Stimulated activated CD8-positive, alpha-beta memory T cell treated with anti-CD3 and anti-CD28 coated beads, Interleukin-15, amount 100 ng/mL, for 24 hours (primary cell): ENCODE data around the gene ZNF710.

Experiments
- DNase-seq: peaks from one replicate; pipeline ENCODE4 v3.0.0-alpha.2; 2020; ENCODE audit warnings: low read depth

ZNF710 gene

DNA sequence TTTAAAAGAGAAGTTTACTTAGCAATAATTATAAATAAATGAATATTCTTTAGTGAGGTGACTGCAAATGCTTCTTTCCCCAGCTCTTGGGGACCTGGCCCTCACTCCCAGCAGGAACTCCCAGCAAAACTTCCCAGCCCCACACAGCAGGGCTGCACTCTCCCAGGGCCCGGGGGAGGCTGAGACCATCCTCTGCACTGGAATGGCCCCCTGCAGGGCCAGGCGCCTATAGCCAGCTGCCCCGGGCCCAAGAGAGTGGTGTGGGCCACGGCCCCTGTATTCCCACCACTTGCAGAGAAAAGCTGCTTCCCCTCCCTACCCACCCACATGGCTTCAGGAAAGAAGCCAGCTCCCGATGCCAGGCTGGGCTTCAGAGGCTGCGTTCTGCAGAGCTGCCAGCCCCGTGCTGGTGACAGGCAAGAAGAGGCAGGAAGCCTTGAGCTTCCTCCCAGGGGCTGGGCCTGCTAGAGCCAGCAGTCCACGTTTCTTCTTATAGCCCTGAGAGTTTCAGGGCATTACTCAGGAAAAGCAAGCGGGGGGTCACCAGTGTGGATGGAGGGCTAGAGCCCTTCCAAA is 81.1 kb downstream of the ZNF710 start:
- DNase-seq, result no peak

DNA sequence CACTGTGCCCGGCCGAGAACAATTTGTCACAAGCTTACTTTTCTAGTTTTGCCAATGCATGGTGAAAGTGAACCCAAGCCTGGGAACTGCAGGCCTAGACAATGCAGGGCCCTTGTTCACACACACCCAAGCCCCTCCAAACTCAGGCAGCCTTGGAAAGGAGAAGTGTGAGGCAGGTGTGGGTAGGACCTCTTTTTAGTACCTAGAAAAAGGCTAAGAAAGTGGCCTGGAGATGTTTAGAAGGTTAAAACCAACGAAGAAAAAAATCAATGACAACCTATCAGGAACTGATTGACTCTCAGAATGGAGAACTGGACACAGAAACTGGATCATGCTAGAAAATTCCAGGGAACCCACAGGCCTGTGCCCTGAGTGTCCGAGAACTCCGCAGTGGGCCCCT is 82.3 kb downstream of the ZNF710 start:
- DNase-seq, result no peak

DNA sequence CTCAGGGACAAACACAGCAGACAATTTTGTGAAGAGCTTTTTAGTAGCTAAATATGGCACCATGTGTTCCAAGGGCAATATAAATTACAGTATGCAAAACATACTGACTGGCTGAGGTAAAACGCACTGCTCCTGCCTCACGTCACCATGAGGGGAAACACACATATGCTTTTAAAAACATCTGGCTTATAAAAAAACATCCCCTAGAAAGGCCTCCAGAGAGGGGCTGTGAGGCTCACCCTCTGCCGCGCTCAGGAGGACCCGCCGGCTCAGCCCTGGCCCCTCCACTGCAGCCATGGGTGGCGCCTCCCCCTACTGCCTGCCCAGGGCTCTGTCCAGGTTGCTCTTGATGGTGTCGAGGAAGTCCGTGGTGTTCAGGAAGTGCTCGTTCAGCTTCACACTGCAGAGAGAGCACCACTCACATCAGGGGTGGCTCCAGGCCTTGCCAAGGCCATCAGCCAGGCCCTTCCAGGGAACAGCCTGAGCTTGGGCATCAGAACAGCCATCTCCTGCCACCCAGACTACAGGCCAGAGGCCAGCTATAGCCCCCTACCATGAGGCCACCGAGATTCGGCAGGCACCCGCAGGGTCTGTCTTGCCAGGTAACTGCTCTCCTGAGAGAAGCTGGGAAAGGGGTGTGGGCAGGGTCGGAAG is 83.0 kb downstream of the ZNF710 start:
- DNase-seq, result no peak

DNA sequence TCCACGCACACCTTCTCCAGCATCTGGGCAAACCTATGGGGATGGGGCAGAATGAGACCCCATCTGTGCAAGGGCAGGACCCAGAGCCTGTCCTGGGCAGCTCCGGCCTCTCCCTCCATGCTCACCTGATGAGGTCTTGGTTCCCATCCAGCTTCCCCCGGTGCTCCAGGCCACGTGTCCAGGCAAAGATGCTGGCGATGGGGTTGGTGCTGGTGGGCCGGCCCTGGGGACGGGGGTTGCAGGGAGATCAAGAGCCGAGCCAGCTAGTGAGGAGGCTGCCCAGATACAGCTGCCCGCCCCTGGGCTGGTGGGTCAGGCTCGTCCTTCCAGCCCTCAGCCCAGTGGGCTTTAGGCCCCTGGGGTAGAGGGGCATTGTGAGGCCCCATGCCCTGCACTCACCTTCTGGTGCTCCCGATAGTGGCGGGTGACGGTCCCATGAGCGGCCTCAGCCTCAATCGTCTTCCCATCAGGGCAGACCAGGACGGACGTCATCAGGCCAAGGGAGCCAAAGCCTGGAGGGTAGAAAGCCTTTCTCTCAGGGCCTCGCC is 83.8 kb downstream of the ZNF710 start:
- no peak for DNase-seq

DNA sequence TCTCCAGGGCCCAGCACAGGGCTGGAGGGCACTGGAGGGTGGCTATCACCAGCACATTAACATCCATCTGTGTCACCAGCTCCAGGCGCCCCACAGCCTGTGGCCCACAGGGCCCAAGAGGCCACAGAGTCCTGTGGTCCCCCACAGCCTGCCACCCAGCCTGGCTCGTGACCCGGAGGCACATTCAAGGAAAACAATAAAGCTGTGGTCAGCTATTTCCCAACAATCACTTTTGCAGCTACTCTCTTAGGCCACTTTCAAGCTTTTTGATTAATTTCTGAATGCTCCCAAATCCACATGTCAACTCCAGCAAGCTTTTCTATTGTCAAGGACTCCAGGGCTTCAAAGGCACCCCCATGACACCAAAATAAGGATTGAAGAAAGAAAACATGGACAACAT is 84.4 kb downstream of the ZNF710 start:
- DNase-seq, result no peak

DNA sequence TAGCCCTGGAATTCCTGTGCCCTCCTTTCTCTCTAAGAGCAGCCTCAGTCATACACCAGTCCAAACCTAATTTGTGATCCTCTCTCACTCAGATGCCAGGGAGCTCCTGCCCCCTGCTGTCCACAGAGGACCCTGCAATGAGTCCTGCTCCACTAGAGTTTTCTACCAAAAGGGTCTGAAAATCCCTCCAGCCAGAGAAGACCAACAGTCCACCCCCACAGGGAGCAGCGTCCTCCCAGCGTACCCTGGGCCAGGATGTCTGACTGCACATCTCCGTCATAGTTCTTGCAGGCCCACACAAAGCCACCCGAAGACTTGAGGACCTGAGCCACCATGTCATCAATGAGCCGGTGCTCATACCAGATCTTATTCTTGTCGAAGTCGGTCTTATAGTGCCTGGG is 85.7 kb downstream of the ZNF710 start:
- no peak for DNase-seq

DNA sequence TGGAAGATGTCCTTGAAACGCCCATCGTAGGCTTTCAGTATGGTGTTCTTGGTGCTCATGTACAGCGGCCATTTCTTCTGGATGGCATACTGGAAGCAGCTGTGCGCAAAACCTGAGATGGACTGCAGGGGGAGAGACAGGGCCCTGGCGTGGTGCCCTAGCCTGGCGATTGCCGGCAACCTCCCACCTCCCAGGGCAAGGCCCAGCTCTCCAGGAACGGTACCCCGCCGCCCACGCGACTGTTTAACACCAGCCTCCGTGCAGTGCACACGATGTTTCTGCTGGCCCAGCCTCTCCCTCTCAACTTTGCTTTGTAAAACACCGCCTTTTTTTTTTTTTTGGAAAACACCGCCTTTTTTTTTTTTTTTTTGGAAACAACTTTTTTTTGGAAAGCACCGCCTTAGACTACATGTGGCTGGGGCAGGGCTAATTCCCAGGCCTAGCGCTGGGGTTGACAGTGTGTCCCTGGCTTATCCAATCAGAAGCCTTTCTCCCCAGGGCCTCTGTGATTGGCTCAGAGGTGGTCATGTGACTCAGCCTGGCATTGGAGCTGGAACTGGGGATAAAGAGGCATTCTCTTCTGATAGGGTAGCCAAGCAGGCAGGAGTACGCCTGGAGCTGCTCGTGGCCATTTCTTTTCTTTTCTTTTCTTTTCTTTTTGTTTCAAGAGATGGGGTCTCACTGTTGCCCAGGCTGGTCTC is 86.5 kb downstream of the ZNF710 start:
- no peak for DNase-seq

DNA sequence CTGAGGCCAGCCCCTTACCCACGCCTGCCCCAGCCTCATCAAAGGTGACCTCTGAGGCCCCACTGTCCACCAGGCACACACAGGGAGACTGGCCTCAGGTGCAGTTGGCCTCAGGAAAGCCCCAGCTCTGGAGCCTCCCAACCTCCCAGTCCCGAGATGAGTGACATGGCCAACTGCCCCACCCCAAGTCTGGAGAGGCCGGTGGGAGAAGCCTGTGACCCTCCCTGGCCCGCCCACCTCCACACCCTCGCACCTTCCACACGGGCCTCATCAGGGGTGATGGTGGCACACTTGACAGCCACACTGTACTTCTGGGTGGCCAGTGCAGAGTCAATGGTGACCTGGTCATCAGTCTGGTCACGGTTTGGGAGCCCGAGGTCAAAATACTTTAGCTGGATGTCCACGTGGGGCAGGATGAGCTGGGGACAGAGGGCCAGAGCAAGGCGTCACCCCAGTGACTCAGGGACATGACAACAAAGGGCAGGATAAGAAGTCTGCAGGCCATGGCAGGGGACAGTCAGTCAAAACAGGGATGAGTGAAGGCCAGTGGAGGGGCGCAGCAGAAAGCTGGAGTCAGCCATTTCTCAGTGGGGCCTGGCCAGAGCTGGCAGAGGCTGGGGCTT is 89.2 kb downstream of the ZNF710 start:
- DNase-seq, result no peak

DNA sequence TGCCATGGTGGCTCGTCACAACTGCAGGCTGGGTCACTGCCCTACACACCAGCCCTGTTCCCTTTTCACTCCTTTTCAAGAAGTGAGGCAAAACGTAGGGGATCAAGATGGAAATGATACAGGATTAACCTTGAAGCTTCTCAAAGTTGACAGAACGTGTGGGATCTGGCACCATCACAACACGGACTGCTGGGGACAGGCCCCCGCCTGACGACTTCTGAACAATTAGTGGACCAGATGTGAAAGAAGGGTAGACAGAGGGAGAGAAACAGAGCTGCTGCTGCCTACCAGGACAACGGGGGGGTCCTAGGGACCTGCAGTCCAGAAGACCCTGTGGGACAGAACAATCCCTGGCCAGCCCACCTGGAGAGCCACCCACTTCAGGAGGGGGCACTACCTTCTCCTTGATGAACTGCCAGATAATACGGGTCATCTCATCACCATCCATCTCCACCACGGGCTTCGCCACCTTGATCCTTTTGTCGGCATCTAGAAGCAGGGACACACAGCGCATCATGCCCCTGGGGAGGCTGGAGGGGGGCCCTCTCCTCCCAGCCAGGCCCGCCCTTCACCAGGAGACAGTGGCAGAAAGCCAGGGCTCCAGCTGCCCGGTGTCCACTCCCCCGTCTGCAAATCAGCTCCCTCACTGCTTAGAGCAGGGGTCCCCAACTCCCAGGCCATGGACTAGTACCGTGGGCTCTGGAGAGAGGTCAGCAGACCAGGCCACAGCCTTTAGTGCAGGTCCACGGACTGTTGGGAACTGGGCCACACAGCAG is 90.2 kb downstream of the ZNF710 start:
- DNase-seq, result no peak

DNA sequence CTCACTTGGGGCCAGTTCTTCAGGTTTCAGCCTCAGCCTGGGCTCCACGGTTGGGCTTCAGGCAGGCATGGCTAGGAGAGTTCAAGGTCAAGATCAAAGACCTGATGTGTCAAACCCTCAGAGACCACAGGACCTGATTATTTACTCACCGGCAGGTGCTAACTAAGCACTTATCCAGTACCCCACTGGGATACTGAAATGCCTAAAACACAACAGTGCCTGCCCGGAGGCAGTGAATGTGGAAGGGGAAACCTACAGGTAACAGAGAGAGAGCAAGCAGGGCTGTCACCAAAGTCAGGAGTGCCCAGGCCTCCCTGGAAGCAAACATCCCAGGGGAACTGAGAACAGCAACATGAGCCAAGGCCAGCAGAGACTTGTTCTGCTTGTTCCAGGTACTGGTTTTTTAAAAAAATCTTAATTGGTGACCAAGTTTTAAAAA is 94.4 kb downstream of the ZNF710 start:
- DNase-seq, result no peak

DNA sequence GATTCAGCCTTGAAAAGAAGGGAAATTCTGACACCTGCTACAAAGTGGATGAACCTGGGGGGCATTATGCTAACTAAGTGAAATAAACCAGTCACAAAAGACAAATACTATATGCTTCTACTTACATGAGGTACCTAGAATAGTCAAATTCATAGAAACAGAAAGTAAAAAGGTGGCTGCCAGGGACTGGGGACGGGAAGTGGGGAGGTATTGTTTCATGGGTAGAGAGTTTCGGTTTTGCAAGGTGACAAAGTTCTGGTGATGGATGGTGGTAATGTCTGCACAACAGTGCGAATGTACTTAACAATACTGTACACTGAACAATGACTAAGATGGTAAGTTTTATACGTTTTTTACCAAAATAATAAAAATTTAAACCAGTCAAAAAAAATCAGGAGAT is 96.4 kb downstream of the ZNF710 start:
- no peak for DNase-seq

DNA sequence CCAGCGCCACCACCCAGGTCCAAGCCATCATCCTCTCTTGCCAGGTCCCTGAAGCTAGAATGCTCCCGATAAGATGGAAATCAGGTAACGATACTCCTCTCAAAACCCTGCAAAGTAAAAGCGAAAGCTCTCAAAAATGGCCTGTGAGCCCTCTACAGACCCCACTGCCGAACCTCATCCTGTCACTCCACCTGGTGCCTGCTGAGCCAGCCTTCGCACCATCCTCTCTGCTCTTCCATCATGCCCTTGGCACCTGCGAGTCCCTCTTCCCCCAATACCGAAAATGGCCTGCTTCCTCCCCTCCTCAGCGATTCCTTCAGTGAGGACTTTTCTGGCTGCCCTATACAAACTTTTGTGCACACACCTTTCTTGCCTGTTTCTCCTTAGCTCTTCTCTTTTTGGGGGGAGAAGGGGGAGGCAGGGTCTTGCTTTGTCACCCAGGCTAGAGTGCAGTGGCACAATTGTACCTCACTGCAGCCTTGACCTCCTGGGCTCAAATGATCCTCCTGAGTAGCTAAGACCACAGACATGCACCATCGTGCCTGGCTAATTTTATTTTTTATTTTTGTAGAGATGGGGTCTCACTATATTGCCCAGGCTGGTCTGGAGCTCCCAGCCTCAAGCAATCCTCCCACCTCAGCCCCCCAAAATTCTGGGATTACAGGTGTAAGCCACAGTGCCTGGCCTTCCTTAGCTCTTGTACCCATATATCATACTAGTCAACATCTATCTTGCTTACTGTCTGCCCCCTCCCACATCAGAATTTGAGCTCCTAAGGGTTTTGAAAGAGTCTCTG is 98.1 kb downstream of the ZNF710 start:
- DNase-seq, result no peak

DNA sequence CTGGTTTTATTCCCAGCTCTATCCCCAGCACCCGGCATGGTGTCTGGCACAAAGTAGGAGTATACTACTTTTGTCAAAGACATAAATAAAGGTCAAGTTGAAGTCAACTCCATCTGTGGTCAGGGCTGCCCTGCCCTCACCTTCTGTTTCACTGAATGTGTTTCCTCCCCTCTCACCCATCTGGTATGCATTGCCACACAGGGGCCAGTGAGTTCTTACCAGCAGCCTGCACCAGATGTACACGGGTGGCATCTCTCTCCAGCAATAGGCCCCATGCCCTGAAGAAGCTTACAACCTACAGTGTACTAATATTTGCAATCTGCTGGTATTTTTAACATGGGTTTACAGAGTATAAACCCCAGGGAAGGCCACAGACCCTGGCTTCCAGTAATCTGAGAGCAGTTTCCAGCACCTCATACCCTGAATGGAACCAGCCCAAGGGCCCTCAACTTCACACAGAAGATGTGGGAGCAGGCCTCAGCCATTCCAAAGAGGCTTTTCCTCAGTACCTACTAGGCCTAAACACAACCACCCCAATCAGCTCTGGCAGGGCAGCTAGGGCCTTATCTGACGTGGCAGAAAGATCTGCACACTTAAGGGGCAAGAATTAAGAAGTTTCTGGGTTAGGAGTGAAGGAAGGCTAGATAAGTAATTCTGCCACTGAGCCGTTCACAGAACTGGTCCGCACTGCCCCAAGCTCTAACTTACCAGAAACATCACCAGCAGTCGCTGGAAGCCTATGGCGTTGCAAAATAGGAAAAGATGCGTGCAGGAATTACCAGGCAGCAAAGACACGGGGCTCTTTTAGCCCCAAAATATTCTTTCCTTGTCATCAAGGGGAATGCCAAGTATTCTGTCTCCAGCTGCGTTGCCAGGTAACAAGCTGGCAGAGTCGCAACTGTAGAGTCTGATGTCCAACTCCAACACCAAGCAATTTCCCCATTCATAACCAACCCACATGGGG is 99.0 kb downstream of the ZNF710 start:
- DNase-seq, result no peak

DNA sequence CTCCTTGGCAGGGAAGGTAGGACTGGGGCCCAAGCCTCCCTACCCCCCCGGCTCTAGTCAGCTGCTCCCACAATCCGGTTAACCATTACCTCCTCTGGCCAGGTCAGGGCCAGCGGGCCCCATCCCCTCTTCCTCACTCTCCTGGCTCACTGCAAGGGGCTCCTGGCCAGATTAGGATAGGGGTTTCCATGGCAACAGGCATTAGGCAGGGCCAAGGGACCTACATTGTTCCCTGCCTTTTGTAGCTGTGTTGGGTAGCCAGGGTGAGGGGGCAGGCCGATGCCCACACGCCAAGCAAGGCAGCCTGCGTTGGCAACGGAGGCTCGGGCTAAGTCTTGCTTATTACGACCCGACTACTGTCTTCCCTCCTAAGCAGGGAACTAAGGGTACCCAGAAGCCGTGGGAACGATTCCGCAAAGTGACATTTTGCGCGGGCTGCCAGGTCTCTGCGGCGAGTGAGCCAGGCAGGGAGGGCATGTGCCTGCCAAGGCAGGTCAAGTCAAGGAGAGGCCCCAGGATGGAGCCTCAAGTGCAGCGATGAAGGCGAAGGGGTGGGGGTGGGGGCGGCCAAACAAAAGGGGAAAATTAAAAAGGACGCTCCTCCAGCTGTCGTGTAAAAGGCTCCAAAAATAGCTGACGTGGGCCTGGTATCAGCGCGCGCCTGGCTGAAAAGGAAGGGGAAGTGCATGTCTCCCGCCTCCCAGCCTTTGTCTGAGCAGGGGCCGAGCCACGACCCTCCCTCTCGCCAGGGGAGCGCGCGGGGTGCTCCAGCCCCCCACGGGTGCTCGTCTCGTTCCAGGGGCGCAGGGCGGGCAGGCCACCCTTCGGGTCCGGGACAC is 100.2 kb downstream of the ZNF710 start:
- DNase-seq, result no peak

DNA sequence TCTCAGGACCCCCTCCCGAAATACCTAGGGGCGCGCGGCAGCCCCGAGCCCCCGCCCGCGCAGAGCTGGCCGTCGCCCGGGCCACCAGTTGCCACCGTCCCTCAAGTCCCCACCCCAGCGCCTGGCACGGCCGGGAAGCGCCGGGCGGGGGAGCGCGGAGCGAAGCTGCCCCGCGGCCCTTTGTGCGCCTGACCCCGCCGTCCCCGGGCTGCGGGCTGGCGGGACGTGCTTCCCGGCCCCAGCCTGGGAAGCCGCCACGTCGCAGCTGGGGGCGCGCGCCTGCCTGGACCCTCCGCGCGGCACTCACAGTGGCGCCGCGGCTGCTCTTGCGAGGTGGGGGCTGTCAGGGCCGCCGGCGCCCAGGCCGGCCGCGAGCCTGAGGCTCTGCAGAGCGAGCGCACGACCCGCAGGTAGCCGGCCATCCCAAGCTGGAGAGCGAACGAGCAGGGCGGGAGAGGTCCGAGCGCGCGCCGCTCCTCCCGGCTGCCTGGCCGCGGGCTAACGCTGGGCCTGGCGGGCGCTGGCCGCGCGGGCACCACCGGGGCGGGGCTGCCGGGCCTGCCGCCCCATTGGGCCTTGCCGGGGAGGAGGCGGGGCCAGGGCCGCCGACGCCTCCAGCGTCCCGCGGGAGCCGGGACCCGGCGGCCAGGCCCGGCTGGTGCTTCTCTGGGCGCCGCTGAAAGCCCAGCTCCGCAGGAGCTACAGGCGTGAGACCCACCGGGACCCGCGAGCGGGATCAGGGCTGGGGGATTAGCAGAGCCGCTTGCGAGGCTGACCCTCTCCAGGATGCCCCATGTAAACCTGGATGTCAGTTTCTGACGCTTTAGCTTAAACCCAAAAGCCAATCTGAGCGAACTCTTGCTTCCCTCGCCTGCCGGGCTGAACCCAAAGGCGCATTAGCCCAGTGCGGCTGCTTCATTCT is 101.1 kb downstream of the ZNF710 start, which contains the start of gene IDH2:
TSS of gene IDH2 (minus strand) at position 500 of the 922 bp plus-strand sequence. CDS start at position 422, 78 bp downstream.
- DNase-seq, result peak; percentile 50

DNA sequence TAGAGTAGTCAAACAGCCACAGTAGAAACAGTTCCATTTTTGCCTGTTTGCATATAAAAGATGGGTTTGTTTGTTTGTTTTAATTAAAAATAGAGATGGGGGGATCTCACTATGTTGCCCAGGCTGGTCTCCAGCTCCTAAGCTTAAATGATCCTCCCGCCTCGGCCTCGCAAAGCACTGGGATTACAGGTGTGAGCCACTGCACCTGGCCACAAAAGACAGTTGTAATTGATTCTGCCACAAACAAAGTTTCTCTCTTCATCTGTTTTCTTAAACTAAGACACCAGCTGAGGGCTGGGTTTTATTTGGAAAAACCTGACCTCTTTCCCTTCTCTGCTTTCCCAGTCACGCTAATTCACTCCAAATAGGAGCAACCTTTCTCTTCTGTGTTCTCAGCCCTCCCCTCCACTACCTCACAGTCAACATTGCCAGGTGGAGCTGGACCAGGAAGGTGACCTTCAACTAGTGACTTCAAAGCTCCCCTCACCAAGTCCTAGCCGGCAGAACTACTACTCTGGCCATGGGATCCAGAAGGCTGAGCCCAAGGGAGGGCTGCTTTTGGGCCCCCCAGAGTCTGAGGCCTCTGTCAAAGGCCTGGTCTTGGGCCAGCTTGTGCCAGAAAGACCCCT is 102.7 kb downstream of the ZNF710 start:
- no peak for DNase-seq

DNA sequence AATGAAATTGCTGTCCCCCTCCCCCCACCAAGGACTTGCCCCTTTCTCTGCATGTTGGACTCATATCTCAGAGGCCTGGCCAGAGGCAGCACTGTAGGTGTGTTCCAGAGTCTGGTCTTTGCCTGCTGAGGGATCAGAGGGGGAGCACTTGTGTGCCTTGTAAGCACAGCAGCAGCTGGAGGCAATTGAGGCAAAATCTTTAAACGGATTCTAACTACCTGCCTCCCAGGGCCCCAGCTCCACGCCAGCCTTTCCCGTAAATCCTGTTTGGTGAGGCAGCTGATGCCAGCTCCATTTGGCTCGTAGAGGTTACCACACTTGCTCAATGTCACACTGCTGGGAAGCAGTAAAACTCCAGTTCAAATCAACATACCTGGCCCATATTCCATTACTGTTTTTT is 103.4 kb downstream of the ZNF710 start:
- no peak for DNase-seq
